Activated B cell treated with CpG ODN at 0.5 μM for 24 hours (primary cell): Measurements from ENCODE around the gene PEDS1. TPM values are rescaled to one million over a fixed set of nuclear protein-coding genes. Genes with fewer than 3 reads are reported as not detected.

Experiments used
- ATAC-seq: fragments of 200-7000 bp; cut with Tn5 transposase; one replicate; pipeline ENCODE4 v1.10.0; 2021; ENCODE audit warnings: low read depth, mild to moderate bottlenecking, moderate library complexity
- CTCF ChIA-PET: fragments of 350-600 bp; sonication (Branson Sonifier 250); formaldehyde crosslinking; loops from one replicate; lab custom pipeline; 2021; ENCODE audit warnings: antibody characterized with exemption; lab: Charles Lee
- POLR2A ChIA-PET: fragments of 350-600 bp; sonication (Branson Sonifier 250); formaldehyde crosslinking; loops from one replicate; lab custom pipeline; 2021; ENCODE audit warnings: antibody characterized with exemption; lab: Charles Lee
- DNase-seq: peaks from one replicate; pipeline ENCODE4 v3.0.0; 2022
- H3K27ac Mint-ChIP-seq: one replicate; pipeline ENCODE4 v1.8.0; 2020; ENCODE audit warnings: mixed read lengths
- H3K27me3 Mint-ChIP-seq: one replicate; pipeline ENCODE4 v1.8.0; 2021; ENCODE audit warnings: mixed read lengths
- H3K36me3 Mint-ChIP-seq: one replicate; pipeline ENCODE4 v1.8.0; 2021; ENCODE audit warnings: low read depth, mixed read lengths
- H3K4me1 Mint-ChIP-seq: one replicate; pipeline ENCODE4 v1.8.0; 2021; ENCODE audit warnings: mixed read lengths
- H3K4me3 Mint-ChIP-seq: one replicate; pipeline ENCODE4 v1.8.0; 2020; ENCODE audit warnings: mild to moderate bottlenecking, mixed read lengths
- H3K9me3 Mint-ChIP-seq: one replicate; pipeline ENCODE4 v1.8.0; 2020; ENCODE audit warnings: mixed read lengths
- intact Hi-C: fragments of 100-400 bp; cut with micrococcal nuclease; formaldehyde crosslinking; loops from one replicate; pipeline ENCODE4 v1.15.1; 2024
- total RNA-seq: library from RNA; stranded (reverse); gene quantifications from 2 replicates; pipeline ENCODE4 v1.2.3, GENCODE V29; 2022
- TF ChIP-seq, protein P1 (sequence below): fragments of 200-600 bp; IDR thresholded peaks from one replicate; pipeline ENCODE4 v1.8.0; 2022; ENCODE audit warnings: antibody characterized with exemption, mild to moderate bottlenecking

The PEDS1 gene
- total RNA-seq, 1 donor from 2014 or later = 9.8 TPM

DNA sequence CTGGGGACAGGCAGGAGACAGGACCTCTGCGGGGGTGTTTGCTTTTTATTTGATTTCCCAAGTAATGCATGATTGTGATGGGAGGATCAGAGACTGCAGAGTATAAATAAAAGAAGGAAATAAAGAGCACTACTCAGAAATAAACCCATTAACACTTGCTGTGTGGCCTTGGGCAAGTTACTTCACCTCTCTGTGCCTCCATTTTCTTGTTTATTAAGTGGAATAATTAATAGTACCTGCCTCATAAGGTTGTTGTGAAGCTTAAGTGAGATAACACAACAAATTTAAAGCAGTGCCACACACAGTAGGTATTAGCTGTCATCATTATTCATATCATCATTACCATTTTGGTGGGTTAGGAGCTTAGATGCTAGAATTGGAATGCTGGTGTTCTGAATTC lies 45.2 kb upstream of the PEDS1 start:
- Mint-ChIP-seq H3K27ac (no peak overlapping the region), H3K9me3 (peaks cover 3% of the 10 kb centered on the region), H3K27me3 (no peaks in the 10 kb centered on the region), H3K36me3 (peaks cover 14% of the 10 kb centered on the region), H3K4me3 (no peak overlapping the region), H3K4me1 (peaks cover 12% of the 10 kb centered on the region)
- intact Hi-C loops = no loop called here
- ChIA-PET CTCF (no interaction called here), POLR2A (no interaction called here)
- DNase-seq = no peak
- TF ChIP-seq, protein P1, sequence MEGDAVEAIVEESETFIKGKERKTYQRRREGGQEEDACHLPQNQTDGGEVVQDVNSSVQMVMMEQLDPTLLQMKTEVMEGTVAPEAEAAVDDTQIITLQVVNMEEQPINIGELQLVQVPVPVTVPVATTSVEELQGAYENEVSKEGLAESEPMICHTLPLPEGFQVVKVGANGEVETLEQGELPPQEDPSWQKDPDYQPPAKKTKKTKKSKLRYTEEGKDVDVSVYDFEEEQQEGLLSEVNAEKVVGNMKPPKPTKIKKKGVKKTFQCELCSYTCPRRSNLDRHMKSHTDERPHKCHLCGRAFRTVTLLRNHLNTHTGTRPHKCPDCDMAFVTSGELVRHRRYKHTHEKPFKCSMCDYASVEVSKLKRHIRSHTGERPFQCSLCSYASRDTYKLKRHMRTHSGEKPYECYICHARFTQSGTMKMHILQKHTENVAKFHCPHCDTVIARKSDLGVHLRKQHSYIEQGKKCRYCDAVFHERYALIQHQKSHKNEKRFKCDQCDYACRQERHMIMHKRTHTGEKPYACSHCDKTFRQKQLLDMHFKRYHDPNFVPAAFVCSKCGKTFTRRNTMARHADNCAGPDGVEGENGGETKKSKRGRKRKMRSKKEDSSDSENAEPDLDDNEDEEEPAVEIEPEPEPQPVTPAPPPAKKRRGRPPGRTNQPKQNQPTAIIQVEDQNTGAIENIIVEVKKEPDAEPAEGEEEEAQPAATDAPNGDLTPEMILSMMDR = no peak
- ATAC-seq = no peak

DNA sequence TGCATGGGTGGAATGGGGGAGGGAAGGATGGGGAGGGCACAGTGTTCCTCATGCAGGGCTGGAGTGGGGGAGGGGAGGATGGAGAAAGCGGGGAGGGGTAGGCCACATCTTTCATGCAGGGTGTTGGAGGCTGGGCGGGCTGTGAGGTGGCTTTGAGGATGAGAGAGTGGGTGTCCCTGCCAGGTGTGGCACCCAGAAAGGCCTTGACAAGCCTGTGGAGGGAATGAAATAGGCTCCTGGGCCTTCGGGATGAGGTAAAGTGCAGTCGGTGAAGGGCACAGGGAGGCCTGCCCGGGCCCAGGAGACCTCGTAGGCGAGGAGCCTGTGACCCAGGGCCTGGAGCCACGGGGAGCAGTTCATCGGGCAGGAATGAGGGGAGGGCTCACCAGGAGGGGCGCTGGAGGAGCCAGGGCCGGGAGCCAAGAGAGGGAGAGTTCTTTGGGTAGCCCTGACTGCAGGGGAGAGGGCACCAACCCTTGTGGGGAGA lies 44.7 kb upstream of the PEDS1 start:
- DNase-seq = no peak
- Mint-ChIP-seq H3K4me3 (no peak overlapping the region), H3K36me3 (peaks cover 18% of the 10 kb centered on the region), H3K27ac (no peak overlapping the region), H3K27me3 (no peaks in the 10 kb centered on the region), H3K4me1 (peaks cover 17% of the 10 kb centered on the region), H3K9me3 (peaks cover 3% of the 10 kb centered on the region)
- CTCF ChIA-PET = no interaction called here
- ATAC-seq = no peak
- intact Hi-C loops = no loop called here
- TF ChIP-seq, protein P1 = no peak
- POLR2A ChIA-PET = no interaction called here

DNA sequence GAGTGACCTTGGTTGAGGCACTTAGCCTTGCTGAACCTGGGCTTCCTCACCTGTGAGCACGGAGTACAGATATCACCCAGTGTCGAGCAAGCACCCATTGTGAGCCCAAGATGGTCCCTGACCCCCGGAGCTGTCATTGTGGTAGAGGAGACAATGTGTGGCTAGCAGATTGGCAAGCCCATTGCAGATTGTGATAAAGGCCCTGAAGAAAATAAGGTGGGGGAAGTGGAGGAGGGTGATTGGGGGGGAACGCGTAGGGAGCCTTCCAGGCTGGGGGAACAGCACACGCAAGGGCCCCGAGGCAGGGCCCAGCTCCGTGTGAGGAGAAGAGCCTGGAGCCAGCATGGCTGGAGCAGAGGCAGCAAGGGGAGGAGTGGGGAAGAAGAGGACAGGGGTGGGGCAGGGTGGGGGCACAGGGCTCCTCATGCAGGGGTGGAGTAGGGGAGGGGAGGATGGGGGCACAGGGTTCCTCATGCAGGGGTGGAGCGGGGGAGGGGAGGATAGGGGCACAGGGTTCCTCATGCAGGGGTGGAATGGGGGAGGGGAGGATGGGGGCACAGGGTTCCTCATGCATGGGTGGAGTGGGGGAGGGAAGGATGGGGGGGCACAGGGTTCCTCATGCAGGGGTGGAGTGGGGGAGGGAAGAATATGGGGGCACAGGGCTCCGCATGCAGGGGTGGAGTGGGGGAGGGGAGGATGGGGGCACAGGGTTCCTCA lies 44.1 kb upstream of the PEDS1 start:
- TF ChIP-seq, protein P1 = no peak
- no peak for ATAC-seq
- Mint-ChIP-seq H3K9me3 (peaks cover 3% of the 10 kb centered on the region), H3K27ac (no peak overlapping the region), H3K4me1 (peaks cover 23% of the 10 kb centered on the region), H3K36me3 (peaks cover 23% of the 10 kb centered on the region), H3K4me3 (no peak overlapping the region), H3K27me3 (no peaks in the 10 kb centered on the region)
- no peak for DNase-seq
- CTCF ChIA-PET = no interaction called here
- POLR2A ChIA-PET = no interaction called here
- intact Hi-C loops = no loop called here

DNA sequence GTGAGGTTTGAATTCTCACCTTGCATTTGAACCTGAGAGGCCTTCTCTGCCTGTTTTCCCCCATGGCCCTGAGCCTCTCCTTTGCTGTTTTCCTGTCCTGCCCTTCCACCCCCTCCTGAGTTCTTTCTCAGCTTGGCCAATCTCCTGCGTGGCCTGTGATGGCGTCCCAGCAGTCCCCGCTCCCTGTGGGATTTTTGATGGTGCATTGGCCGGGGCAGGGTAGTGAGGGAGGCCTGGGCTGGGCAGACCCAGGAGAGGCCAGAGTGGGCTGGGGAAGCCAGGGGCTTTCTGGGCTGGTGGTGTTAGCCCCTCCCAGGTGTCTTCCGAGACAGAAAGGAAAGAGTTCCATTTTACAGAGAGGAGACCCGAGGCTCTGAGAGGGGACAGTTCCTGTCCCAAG lies 43.4 kb upstream of the PEDS1 start:
- TF ChIP-seq, protein P1 = no peak
- Mint-ChIP-seq H3K27ac (no peak overlapping the region), H3K36me3 (peaks cover 25% of the 10 kb centered on the region), H3K4me1 (peaks cover 27% of the 10 kb centered on the region), H3K27me3 (no peaks in the 10 kb centered on the region), H3K9me3 (peaks cover 3% of the 10 kb centered on the region), H3K4me3 (no peak overlapping the region)
- POLR2A ChIA-PET = no interaction called here
- ATAC-seq (no peak), DNase-seq (no peak)
- CTCF ChIA-PET = no interaction called here
- intact Hi-C loops = no loop called here

DNA sequence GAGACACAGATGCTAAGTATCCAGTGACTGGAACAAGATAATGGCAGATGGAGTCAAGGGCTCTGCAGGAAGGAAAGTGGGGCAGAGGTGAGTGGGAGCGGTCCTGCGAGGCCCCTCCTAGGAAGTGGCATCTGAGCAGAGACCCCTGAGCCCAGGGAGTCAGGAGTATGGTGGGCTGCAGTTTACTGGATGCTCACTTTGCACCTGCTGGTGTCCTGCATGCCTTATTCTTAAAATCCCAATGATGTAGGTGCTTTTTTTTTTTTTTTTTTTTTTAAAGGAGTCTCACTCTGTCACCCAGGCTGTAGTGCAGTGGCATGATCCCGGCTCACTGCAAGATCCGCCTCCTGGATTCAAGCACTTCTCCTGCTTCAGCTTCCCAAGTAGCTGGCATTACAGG lies 42.7 kb upstream of the PEDS1 start:
- intact Hi-C loops = no loop called here
- CTCF ChIA-PET = no interaction called here
- H3K4me1 Mint-ChIP-seq = peaks cover 27% of the 10 kb centered on the region
- H3K4me3 Mint-ChIP-seq = no peak overlapping the region
- TF ChIP-seq, protein P1 = no peak
- POLR2A ChIA-PET = no interaction called here
- H3K9me3 Mint-ChIP-seq = peaks cover 3% of the 10 kb centered on the region
- H3K36me3 Mint-ChIP-seq = peaks cover 25% of the 10 kb centered on the region
- ATAC-seq (no peak), DNase-seq (no peak)
- no peaks in the 10 kb centered on the region for H3K27me3 Mint-ChIP-seq
- H3K27ac Mint-ChIP-seq = no peak overlapping the region
